Stomach (tissue), 9 donors: ENCODE data around the gene CUL5. TPM values are rescaled to one million over a fixed set of nuclear protein-coding genes. Genes with fewer than 3 reads are reported as not detected.

Source experiments
- DNase-seq, 2 donors: peaks; one replicate each; pipeline versions ENCODE4 v3.0.0 to v3.0.0-alpha.2; 2013 to 2019
- H3K27ac ChIP-seq, 5 donors: fragments of 200-600 bp in 4 of 5; sonication (generic) in 4 of 5; one replicate each; pipeline ENCODE4 v1.5.1; 2013 to 2019; ENCODE audit warnings: mild to moderate bottlenecking in 1 of 5, moderate library complexity in 1 of 5
- H3K27me3 ChIP-seq, 3 donors: fragments of 200-600 bp; sonication (generic); one replicate each; pipeline ENCODE4 v1.5.1; 2017 to 2019; ENCODE audit warnings: mixed run types in 1 of 3
- H3K36me3 ChIP-seq, 4 donors: fragments of 200-600 bp; sonication (generic); 1 replicate in 3 of 4; 2 replicates in 1 of 4; pipeline ENCODE4 v1.5.1; 2016 to 2019
- H3K4me1 ChIP-seq, 4 donors: fragments of 200-600 bp; sonication (generic); one replicate each; pipeline ENCODE4 v1.5.1; 2016 to 2019
- H3K4me3 ChIP-seq, 4 donors: fragments of 200-600 bp; sonication (generic) in 3 of 4; one replicate each; pipeline ENCODE4 v1.5.1; 2016 to 2019; ENCODE audit warnings: mild to moderate bottlenecking in 1 of 4
- H3K9me3 ChIP-seq, 4 donors: fragments of 200-600 bp; sonication (generic); one replicate each; pipeline ENCODE4 v1.5.1; 2016 to 2019
- EP300 ChIP-seq: sonication (generic); formaldehyde crosslinking; IDR thresholded peaks from one replicate; pipeline ENCODE4 v1.6.1; 2017; ENCODE audit warnings: antibody characterized with exemption
- POLR2A ChIP-seq, 4 donors: fragments of 450-650 bp; IDR thresholded peaks; one replicate each; pipeline ENCODE4 v1.6.1; 2016; ENCODE audit warnings: antibody characterized with exemption in 4 of 4, control low read depth in 2 of 4, mild to moderate bottlenecking in 1 of 4, moderate library complexity in 1 of 4
- POLR2AphosphoS5 ChIP-seq, 3 donors: sonication (generic); formaldehyde crosslinking; IDR thresholded peaks; one replicate each; pipeline ENCODE4 v1.6.1; 2016; ENCODE audit warnings: antibody characterized with exemption in 3 of 3
- WGBS, 5 donors: extraction: QIAGEN DNeasy Blood & Tissue Kit in 3 of 5; methylation state at CpG; one replicate each; pipeline versions ENCODE4 v1.1.5 to v1.1.7; 2013 to 2018; 5-methylcytosine and 5-hydroxymethylcytosine counted together
- intact Hi-C: fragments of 100-400 bp; cut with DNase I; formaldehyde crosslinking; loops from one replicate; pipeline ENCODE4 v1.15.1; 2023; ENCODE audit warnings: low total_unique reads
- polyA plus RNA-seq, 3 donors: library from polyadenylated mRNA; stranded (reverse); fragments of 200-250 nt; gene quantifications; one replicate each; pipeline ENCODE4 v1.2.3, GENCODE V29; 2013
- total RNA-seq, 5 donors: library from RNA; depleted of rRNA; stranded (reverse); fragments of >200 nt; gene quantifications; one replicate each; pipeline versions ENCODE4 v1.1.0 to v1.2.3, GENCODE V29; 2014 to 2016
- TF ChIP-seq, protein P1 (sequence below), 7 experiments: fragments of 450-650 bp in 4 of 7; fragments of 200-600 bp in 3 of 7; sonication (generic) in 3 of 7; IDR thresholded peaks; one replicate each; pipeline ENCODE4 v1.5.1; 2016 to 2019; ENCODE audit warnings: antibody characterized with exemption in 7 of 7, control low read depth in 2 of 7, mild to moderate bottlenecking in 1 of 7
- donor health status: healthy with polysubstance abuse.
- donor health status: Bipolar disorder and iron deficiency.
- donor health status: healthy.

Gene CUL5
- total and polyA plus RNA-seq, 8 donors = 5.0 to 98.0 (median 27.6) TPM

GRCh38 chr11:108012139-108012725 lies 3.5 kb downstream of the CUL5 start:
- peaks cover 13 to 80% (median 59%) of the 10 kb centered on the region in 4 donors for H3K4me1 ChIP-seq
- 87 to 95% (median 93%) methylated on average over 5 of the region's 5 CpGs for WGBS, 5 donors
- intact Hi-C loops = no loop called here

GRCh38 chr11:108016647-108017046 lies 7.9 kb downstream of the CUL5 start:
- peaks cover 1 to 74% (median 38%) of the 10 kb centered on the region in 4 donors for H3K4me1 ChIP-seq
- no peak overlapping the region for H3K27ac ChIP-seq
- H3K36me3 ChIP-seq = no peaks in the 10 kb centered on the region
- H3K9me3 ChIP-seq = no peaks in the 10 kb centered on the region
- H3K4me3 ChIP-seq = no peak overlapping the region
- no peaks in the 10 kb centered on the region for H3K27me3 ChIP-seq
- DNase-seq = no peak
- TF ChIP-seq POLR2A (IDR thresholded peaks at IDR 0.05) (no peak), POLR2AphosphoS5 (IDR thresholded peaks at IDR 0.05) (no peak)
- TF ChIP-seq, protein P1, sequence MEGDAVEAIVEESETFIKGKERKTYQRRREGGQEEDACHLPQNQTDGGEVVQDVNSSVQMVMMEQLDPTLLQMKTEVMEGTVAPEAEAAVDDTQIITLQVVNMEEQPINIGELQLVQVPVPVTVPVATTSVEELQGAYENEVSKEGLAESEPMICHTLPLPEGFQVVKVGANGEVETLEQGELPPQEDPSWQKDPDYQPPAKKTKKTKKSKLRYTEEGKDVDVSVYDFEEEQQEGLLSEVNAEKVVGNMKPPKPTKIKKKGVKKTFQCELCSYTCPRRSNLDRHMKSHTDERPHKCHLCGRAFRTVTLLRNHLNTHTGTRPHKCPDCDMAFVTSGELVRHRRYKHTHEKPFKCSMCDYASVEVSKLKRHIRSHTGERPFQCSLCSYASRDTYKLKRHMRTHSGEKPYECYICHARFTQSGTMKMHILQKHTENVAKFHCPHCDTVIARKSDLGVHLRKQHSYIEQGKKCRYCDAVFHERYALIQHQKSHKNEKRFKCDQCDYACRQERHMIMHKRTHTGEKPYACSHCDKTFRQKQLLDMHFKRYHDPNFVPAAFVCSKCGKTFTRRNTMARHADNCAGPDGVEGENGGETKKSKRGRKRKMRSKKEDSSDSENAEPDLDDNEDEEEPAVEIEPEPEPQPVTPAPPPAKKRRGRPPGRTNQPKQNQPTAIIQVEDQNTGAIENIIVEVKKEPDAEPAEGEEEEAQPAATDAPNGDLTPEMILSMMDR (IDR thresholded peaks at IDR 0.05) = no peak
- intact Hi-C loops = no loop called here

More at GRCh38 chr11:108012139-108012725, 3.5 kb downstream of the CUL5 start:
- H3K27ac ChIP-seq = no peak overlapping the region
- H3K27me3 ChIP-seq = no peaks in the 10 kb centered on the region
- H3K4me3 ChIP-seq = no peak overlapping the region
- H3K36me3 ChIP-seq = no peaks in the 10 kb centered on the region
- H3K9me3 ChIP-seq = no peaks in the 10 kb centered on the region
- no peak for DNase-seq
- TF ChIP-seq POLR2A (IDR thresholded peaks at IDR 0.05) = no peak
- TF ChIP-seq, protein P1 (IDR thresholded peaks at IDR 0.05) = no peak
- TF ChIP-seq POLR2AphosphoS5 (IDR thresholded peaks at IDR 0.05) = no peak
- no peak for TF ChIP-seq EP300

GRCh38 chr11:108018708-108019107 lies 10.0 kb downstream of the CUL5 start:
- no peaks in the 10 kb centered on the region for H3K27me3 ChIP-seq
- TF ChIP-seq POLR2A (IDR thresholded peaks at IDR 0.05) = no peak
- no peak for TF ChIP-seq EP300
- TF ChIP-seq, protein P1 (IDR thresholded peaks at IDR 0.05) = no peak
- TF ChIP-seq POLR2AphosphoS5 (IDR thresholded peaks at IDR 0.05) = no peak
- no peak for DNase-seq
- intact Hi-C loops = no loop called here
- H3K4me3 ChIP-seq = no peak overlapping the region
- 90 to 96% (median 95%) methylated on average over 2 of the region's 2 CpGs for WGBS, 5 donors
- no peaks in the 10 kb centered on the region for H3K9me3 ChIP-seq
- H3K4me1 ChIP-seq = peaks cover 0 to 57% (median 19%) of the 10 kb centered on the region in 4 donors
- no peak overlapping the region for H3K27ac ChIP-seq
- no peaks in the 10 kb centered on the region for H3K36me3 ChIP-seq

GRCh38 chr11:108019870-108020540 lies 11.3 kb downstream of the CUL5 start:
- WGBS, 5 donors = 66 to 94% (median 82%) methylated on average over 4 of the region's 4 CpGs
- H3K4me1 ChIP-seq = peaks cover 0 to 58% (median 17%) of the 10 kb centered on the region in 4 donors
- no peak for DNase-seq
- H3K9me3 ChIP-seq = no peaks in the 10 kb centered on the region
- H3K27ac ChIP-seq = no peak overlapping the region
- no peak overlapping the region for H3K4me3 ChIP-seq
- TF ChIP-seq POLR2A (IDR thresholded peaks at IDR 0.05) = no peak
- TF ChIP-seq POLR2AphosphoS5 (IDR thresholded peaks at IDR 0.05) = no peak
- TF ChIP-seq EP300 = no peak
- TF ChIP-seq, protein P1 (IDR thresholded peaks at IDR 0.05) = no peak
- intact Hi-C loops = no loop called here
- no peaks in the 10 kb centered on the region for H3K36me3 ChIP-seq
- no peaks in the 10 kb centered on the region for H3K27me3 ChIP-seq
